ENCODE measurements around the gene IL31RA. TPM values are rescaled to one million over a fixed set of nuclear protein-coding genes. Genes with fewer than 3 reads are reported as not detected.
A peak's percentile ranks its signal among the peaks of the same experiment; 100 is the strongest.

Gene IL31RA
- total and polyA plus RNA-seq, 2 of the 13 experiments (the other 11 are each of a cell fraction or from before 2014, with no cell fraction given): not detected

DNA sequence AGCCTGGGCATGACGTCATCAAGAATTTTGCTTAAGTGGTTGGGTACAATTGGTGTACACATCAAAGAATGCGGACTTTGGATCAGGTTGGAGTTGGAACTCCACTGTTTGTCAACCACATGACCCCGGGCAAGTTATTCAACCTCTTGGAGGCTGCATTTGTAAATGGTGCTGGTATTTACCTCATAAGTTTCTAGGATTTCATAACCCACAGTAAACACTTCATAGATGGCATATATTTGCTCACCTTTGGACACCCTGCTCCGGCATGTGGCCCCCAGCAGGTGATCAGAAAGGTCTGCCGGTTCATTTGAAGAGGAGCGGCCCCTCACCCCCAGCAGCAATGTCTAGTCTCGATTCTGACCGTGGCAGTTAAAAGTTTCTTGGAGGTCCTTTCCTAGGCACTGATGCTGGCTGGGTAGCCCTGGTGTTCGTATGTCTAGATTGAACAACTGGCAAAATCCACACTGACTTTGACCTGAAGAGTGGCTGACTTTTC lies 83.0 kb downstream of the IL31RA start (continued):
- TF ChIP-seq, protein P1, sequence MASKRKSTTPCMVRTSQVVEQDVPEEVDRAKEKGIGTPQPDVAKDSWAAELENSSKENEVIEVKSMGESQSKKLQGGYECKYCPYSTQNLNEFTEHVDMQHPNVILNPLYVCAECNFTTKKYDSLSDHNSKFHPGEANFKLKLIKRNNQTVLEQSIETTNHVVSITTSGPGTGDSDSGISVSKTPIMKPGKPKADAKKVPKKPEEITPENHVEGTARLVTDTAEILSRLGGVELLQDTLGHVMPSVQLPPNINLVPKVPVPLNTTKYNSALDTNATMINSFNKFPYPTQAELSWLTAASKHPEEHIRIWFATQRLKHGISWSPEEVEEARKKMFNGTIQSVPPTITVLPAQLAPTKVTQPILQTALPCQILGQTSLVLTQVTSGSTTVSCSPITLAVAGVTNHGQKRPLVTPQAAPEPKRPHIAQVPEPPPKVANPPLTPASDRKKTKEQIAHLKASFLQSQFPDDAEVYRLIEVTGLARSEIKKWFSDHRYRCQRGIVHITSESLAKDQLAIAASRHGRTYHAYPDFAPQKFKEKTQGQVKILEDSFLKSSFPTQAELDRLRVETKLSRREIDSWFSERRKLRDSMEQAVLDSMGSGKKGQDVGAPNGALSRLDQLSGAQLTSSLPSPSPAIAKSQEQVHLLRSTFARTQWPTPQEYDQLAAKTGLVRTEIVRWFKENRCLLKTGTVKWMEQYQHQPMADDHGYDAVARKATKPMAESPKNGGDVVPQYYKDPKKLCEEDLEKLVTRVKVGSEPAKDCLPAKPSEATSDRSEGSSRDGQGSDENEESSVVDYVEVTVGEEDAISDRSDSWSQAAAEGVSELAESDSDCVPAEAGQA (IDR thresholded peaks at IDR 0.05; ENCODE audit: low read depth): peak; percentile 66
- TF ChIP-seq, protein P1 (CRISPR knock-in tag; IDR thresholded peaks at IDR 0.05; ENCODE audit: borderline replicate concordance): no peak
- TF ChIP-seq RAD21 (CRISPR knock-in tag; IDR thresholded peaks at IDR 0.05): peak; percentile 38; the same call in 1 of the 2 replicates
- TF ChIP-seq NR2F6 (IDR thresholded peaks at IDR 0.05): peak; percentile 99
- peak; percentile 98 for TF ChIP-seq NR2F6 (CRISPR knock-in tag; IDR thresholded peaks at IDR 0.05)
- TF ChIP-seq ZNF503 (CRISPR knock-in tag; IDR thresholded peaks at IDR 0.05): peak; percentile 99
- peak; percentile 86; the same call in 1 of the 2 replicates for TF ChIP-seq ZNF724P (CRISPR knock-in tag; IDR thresholded peaks at IDR 0.05; ENCODE audit: borderline replicate concordance)
- TF ChIP-seq KIAA2018 (CRISPR knock-in tag; IDR thresholded peaks at IDR 0.05; ENCODE audit: borderline replicate concordance): no peak
- peak; percentile 85 for TF ChIP-seq AKAP8 (CRISPR knock-in tag; IDR thresholded peaks at IDR 0.05)

All from HepG2 (cell line).